ENCODE measurements around the gene ME3.

The ME3 gene

GRCh38 chr11:86672007-86672621 is at the start of gene ME3:
Gene ME3, minus strand, starts transcription at chr11:86672616.
- H3K27me3 ChIP-seq: peaks cover 17% of the 10 kb centered on the region; the same call in 1 of the 2 replicates
- TF ChIP-seq Cebpa-rat (IDR thresholded peaks at IDR 0.05): no peak
- H3K4me3 ChIP-seq: peak within 1 kb of the TSS; percentile 79
- H4K20me1 ChIP-seq: no peaks in the 10 kb centered on the region
- no peaks in the 10 kb centered on the region for H3K9me3 ChIP-seq
- no peaks in the 10 kb centered on the region for H3K36me3 ChIP-seq
- peaks cover 14% of the 10 kb centered on the region; the same call in 1 of the 2 replicates for H3K4me1 ChIP-seq
- peak within 1 kb of the TSS; percentile 80 for H3K27ac ChIP-seq
- peak within 1 kb of the TSS; percentile 97 for H3K4me2 ChIP-seq
- H3K9ac ChIP-seq: peak within 1 kb of the TSS; percentile 78

GRCh38 chr11:86722006-86722405 is 49.6 kb upstream of the ME3 start:
- no peak overlapping the region for H3K4me3 ChIP-seq
- H4K20me1 ChIP-seq: no peaks in the 10 kb centered on the region
- no peak overlapping the region for H3K27ac ChIP-seq
- no peak overlapping the region for H3K4me2 ChIP-seq
- H3K27me3 ChIP-seq: no peaks in the 10 kb centered on the region
- no peak for TF ChIP-seq Cebpa-rat (IDR thresholded peaks at IDR 0.05)
- no peaks in the 10 kb centered on the region for H3K4me1 ChIP-seq
- H3K36me3 ChIP-seq: no peaks in the 10 kb centered on the region
- peaks cover 6% of the 10 kb centered on the region; the same call in 1 of the 2 replicates for H3K9me3 ChIP-seq
- H3K9ac ChIP-seq: no peak overlapping the region

- Histone ChIP-seq H3K36me3 (no peaks in the 10 kb centered on the region), H3K4me2 (no peak overlapping the region), H3K9me3 (peaks cover 6% of the 10 kb centered on the region; the same call in 1 of the 2 replicates), H3K9ac (no peak overlapping the region), H3K4me1 (no peaks in the 10 kb centered on the region), H4K20me1 (no peaks in the 10 kb centered on the region), H3K27ac (no peak overlapping the region), H3K27me3 (no peaks in the 10 kb centered on the region), H3K4me3 (no peak overlapping the region)
- no peak for TF ChIP-seq Cebpa-rat (IDR thresholded peaks at IDR 0.05)
These were observed 48.1 kb upstream of the ME3 start for GRCh38 chr11:86720546-86720945.

GRCh38 chr11:86719781-86720463 is 47.5 kb upstream of the ME3 start:
- Histone ChIP-seq H3K27me3 (no peaks in the 10 kb centered on the region), H3K4me3 (no peak overlapping the region), H3K27ac (no peak overlapping the region), H3K9ac (no peak overlapping the region), H4K20me1 (no peaks in the 10 kb centered on the region), H3K4me1 (no peaks in the 10 kb centered on the region), H3K36me3 (no peaks in the 10 kb centered on the region), H3K9me3 (peaks cover 6% of the 10 kb centered on the region; the same call in 1 of the 2 replicates), H3K4me2 (no peak overlapping the region)
- no peak for TF ChIP-seq Cebpa-rat (IDR thresholded peaks at IDR 0.05)

GRCh38 chr11:86718999-86719398 is 46.6 kb upstream of the ME3 start:
- Histone ChIP-seq H3K9me3 (peaks cover 6% of the 10 kb centered on the region; the same call in 1 of the 2 replicates), H3K4me2 (no peak overlapping the region), H3K4me3 (no peak overlapping the region), H3K9ac (no peak overlapping the region), H4K20me1 (no peaks in the 10 kb centered on the region), H3K27ac (no peak overlapping the region), H3K36me3 (no peaks in the 10 kb centered on the region), H3K4me1 (no peaks in the 10 kb centered on the region), H3K27me3 (no peaks in the 10 kb centered on the region)
- TF ChIP-seq Cebpa-rat (IDR thresholded peaks at IDR 0.05): no peak

- Histone ChIP-seq H3K4me2 (no peak overlapping the region), H3K27me3 (no peaks in the 10 kb centered on the region), H3K4me3 (no peak overlapping the region), H3K27ac (no peak overlapping the region), H3K36me3 (no peaks in the 10 kb centered on the region), H3K4me1 (no peaks in the 10 kb centered on the region), H3K9me3 (peaks cover 4% of the 10 kb centered on the region; the same call in 1 of the 2 replicates), H3K9ac (no peak overlapping the region), H4K20me1 (no peaks in the 10 kb centered on the region)
- no peak for TF ChIP-seq Cebpa-rat (IDR thresholded peaks at IDR 0.05)
These were observed 46.1 kb upstream of the ME3 start for GRCh38 chr11:86718521-86718920.

- Histone ChIP-seq H3K9ac (no peak overlapping the region), H3K4me3 (no peak overlapping the region), H3K27me3 (no peaks in the 10 kb centered on the region), H3K4me1 (no peaks in the 10 kb centered on the region), H3K27ac (no peak overlapping the region), H3K36me3 (no peaks in the 10 kb centered on the region), H4K20me1 (no peaks in the 10 kb centered on the region), H3K4me2 (no peak overlapping the region), H3K9me3 (no peaks in the 10 kb centered on the region)
- no peak for TF ChIP-seq Cebpa-rat (IDR thresholded peaks at IDR 0.05)
These were observed 45.5 kb upstream of the ME3 start for GRCh38 chr11:86717817-86718501.

- Histone ChIP-seq H3K27ac (no peak overlapping the region), H3K4me3 (no peak overlapping the region), H3K4me1 (no peaks in the 10 kb centered on the region), H3K27me3 (no peaks in the 10 kb centered on the region), H3K9me3 (0 out of 2 replicates have a peak, but pooled peaks cover under 1% of the 10 kb centered on the region), H3K9ac (no peak overlapping the region), H3K4me2 (no peak overlapping the region), H4K20me1 (no peaks in the 10 kb centered on the region), H3K36me3 (no peaks in the 10 kb centered on the region)
- no peak for TF ChIP-seq Cebpa-rat (IDR thresholded peaks at IDR 0.05)
These were observed 43.2 kb upstream of the ME3 start for GRCh38 chr11:86715611-86716010.

GRCh38 chr11:86713552-86713951 is 41.1 kb upstream of the ME3 start:
- no peak overlapping the region for H3K4me2 ChIP-seq
- H3K9me3 ChIP-seq: peaks cover 5% of the 10 kb centered on the region; the same call in 1 of the 2 replicates
- H4K20me1 ChIP-seq: no peaks in the 10 kb centered on the region
- H3K27ac ChIP-seq: no peak overlapping the region
- H3K36me3 ChIP-seq: no peaks in the 10 kb centered on the region
- TF ChIP-seq Cebpa-rat (IDR thresholded peaks at IDR 0.05): no peak
- H3K9ac ChIP-seq: no peak overlapping the region
- H3K4me3 ChIP-seq: no peak overlapping the region
- no peaks in the 10 kb centered on the region for H3K4me1 ChIP-seq
- H3K27me3 ChIP-seq: no peaks in the 10 kb centered on the region

- no peaks in the 10 kb centered on the region for H3K36me3 ChIP-seq
- no peak overlapping the region for H3K9ac ChIP-seq
- no peaks in the 10 kb centered on the region for H4K20me1 ChIP-seq
- no peaks in the 10 kb centered on the region for H3K27me3 ChIP-seq
- no peak overlapping the region for H3K4me2 ChIP-seq
- no peaks in the 10 kb centered on the region for H3K4me1 ChIP-seq
- no peak overlapping the region for H3K27ac ChIP-seq
- no peak for TF ChIP-seq Cebpa-rat (IDR thresholded peaks at IDR 0.05)
- peaks cover 5% of the 10 kb centered on the region; the same call in 1 of the 2 replicates for H3K9me3 ChIP-seq
- no peak overlapping the region for H3K4me3 ChIP-seq
These were observed 38.5 kb upstream of the ME3 start for GRCh38 chr11:86710936-86711335.
